ENCODE measurements around the gene ERGIC3. TPM values are rescaled to one million over a fixed set of nuclear protein-coding genes. Genes with fewer than 3 reads are reported as not detected.

ERGIC3 gene
- 661 and 799 TPM in 2 replicates for polyA plus RNA-seq (2012; rRNA removed)
- polyA plus RNA-seq (2012; cell fraction: cytosol; rRNA removed): 577 and 670 TPM in 2 replicates
- 588 and 622 TPM in 2 replicates for polyA plus RNA-seq (2012; cell fraction: nucleus; rRNA removed)

- H3F3A ChIP-seq (replicated peaks; ENCODE audit: insufficient read depth): peaks cover 3% of the 10 kb centered on the region
- no peaks in the 10 kb centered on the region for H3K9me2 ChIP-seq
- no peaks in the 10 kb centered on the region for H3K9me3 ChIP-seq
- H3K27me3 ChIP-seq (ENCODE audit: insufficient read depth): no peaks in the 10 kb centered on the region
- peaks cover 20% of the 10 kb centered on the region for H3K79me2 ChIP-seq (ENCODE audit: insufficient read depth)
- H3K27ac ChIP-seq (ENCODE audit: low read depth in 2 of 2, low read length in 1 of 2): peak within 1 kb of the TSS; percentile 63 to 84; a peak in 3 of 4 replicates
- ChIA-PET CTCF (interaction anchor here (0.8 to 1.6 kb wide), 3 partner anchors 77 to 205 kb away, joined by 3 to 8 read pairs (median 3); no protein-coding TSS in a partner anchor), POLR2A (interaction anchor here (0.6 to 2.0 kb wide), 15 partner anchors 10 to 449 kb away, joined by 3 to 14 read pairs (median 3); partner anchors contain the start of genes CEP250, RBM39, SCAND1 and SPAG4)
- TF ChIP-seq, protein P1, sequence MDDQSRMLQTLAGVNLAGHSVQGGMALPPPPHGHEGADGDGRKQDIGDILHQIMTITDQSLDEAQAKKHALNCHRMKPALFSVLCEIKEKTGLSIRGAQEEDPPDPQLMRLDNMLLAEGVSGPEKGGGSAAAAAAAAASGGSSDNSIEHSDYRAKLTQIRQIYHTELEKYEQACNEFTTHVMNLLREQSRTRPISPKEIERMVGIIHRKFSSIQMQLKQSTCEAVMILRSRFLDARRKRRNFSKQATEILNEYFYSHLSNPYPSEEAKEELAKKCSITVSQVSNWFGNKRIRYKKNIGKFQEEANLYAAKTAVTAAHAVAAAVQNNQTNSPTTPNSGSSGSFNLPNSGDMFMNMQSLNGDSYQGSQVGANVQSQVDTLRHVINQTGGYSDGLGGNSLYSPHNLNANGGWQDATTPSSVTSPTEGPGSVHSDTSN (IDR thresholded peaks at IDR 0.05): no peak
- no peak for TF ChIP-seq USF2 (IDR thresholded peaks at IDR 0.05; ENCODE audit: borderline replicate concordance, low read depth, low read length)
- TF ChIP-seq GABPA (IDR thresholded peaks at IDR 0.05; ENCODE audit: low read depth): peak; percentile 88
- TF ChIP-seq TEAD4 (IDR thresholded peaks at IDR 0.05; ENCODE audit: borderline replicate concordance, insufficient read depth): no peak
- TF ChIP-seq RXRA (IDR thresholded peaks at IDR 0.05; ENCODE audit: borderline replicate concordance, low read depth): no peak
- peak; percentile 66; the same call in 1 of the 2 replicates for TF ChIP-seq MXI1 (IDR thresholded peaks at IDR 0.05; ENCODE audit: low read depth, low read length)
- TF ChIP-seq EZH2phosphoT487 (IDR thresholded peaks at IDR 0.05; ENCODE audit: borderline replicate concordance, low read depth): no peak
- no peak for TF ChIP-seq USF1 (IDR thresholded peaks at IDR 0.05; ENCODE audit: borderline replicate concordance, low read depth)
- TF ChIP-seq, protein P2, sequence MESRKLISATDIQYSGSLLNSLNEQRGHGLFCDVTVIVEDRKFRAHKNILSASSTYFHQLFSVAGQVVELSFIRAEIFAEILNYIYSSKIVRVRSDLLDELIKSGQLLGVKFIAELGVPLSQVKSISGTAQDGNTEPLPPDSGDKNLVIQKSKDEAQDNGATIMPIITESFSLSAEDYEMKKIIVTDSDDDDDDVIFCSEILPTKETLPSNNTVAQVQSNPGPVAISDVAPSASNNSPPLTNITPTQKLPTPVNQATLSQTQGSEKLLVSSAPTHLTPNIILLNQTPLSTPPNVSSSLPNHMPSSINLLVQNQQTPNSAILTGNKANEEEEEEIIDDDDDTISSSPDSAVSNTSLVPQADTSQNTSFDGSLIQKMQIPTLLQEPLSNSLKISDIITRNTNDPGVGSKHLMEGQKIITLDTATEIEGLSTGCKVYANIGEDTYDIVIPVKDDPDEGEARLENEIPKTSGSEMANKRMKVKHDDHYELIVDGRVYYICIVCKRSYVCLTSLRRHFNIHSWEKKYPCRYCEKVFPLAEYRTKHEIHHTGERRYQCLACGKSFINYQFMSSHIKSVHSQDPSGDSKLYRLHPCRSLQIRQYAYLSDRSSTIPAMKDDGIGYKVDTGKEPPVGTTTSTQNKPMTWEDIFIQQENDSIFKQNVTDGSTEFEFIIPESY (IDR thresholded peaks at IDR 0.05; ENCODE audit: borderline replicate concordance, low read depth): no peak
- TF ChIP-seq POLR2AphosphoS5 (IDR thresholded peaks at IDR 0.05; ENCODE audit: low read depth, low read length): peak; percentile 81
- TF ChIP-seq, protein P3, sequence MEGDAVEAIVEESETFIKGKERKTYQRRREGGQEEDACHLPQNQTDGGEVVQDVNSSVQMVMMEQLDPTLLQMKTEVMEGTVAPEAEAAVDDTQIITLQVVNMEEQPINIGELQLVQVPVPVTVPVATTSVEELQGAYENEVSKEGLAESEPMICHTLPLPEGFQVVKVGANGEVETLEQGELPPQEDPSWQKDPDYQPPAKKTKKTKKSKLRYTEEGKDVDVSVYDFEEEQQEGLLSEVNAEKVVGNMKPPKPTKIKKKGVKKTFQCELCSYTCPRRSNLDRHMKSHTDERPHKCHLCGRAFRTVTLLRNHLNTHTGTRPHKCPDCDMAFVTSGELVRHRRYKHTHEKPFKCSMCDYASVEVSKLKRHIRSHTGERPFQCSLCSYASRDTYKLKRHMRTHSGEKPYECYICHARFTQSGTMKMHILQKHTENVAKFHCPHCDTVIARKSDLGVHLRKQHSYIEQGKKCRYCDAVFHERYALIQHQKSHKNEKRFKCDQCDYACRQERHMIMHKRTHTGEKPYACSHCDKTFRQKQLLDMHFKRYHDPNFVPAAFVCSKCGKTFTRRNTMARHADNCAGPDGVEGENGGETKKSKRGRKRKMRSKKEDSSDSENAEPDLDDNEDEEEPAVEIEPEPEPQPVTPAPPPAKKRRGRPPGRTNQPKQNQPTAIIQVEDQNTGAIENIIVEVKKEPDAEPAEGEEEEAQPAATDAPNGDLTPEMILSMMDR (IDR thresholded peaks at IDR 0.05): no peak
- TF ChIP-seq SIN3A (IDR thresholded peaks at IDR 0.05; ENCODE audit: borderline replicate concordance, low read depth, low read length): 0 out of 2 replicates have a peak, but pooled peaks have one; percentile 49
- peak; percentile 47; the same call in 1 of the 2 replicates for TF ChIP-seq TAF1 (IDR thresholded peaks at IDR 0.05; ENCODE audit: borderline replicate concordance, low read depth, low read length)
- TF ChIP-seq ELF1 (IDR thresholded peaks at IDR 0.05): peak; percentile 67; the same call in 1 of the 2 replicates
- TF ChIP-seq, protein P4, sequence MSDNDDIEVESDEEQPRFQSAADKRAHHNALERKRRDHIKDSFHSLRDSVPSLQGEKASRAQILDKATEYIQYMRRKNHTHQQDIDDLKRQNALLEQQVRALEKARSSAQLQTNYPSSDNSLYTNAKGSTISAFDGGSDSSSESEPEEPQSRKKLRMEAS (IDR thresholded peaks at IDR 0.05; ENCODE audit: low read depth): peak; percentile 92
- TF ChIP-seq YY1 (IDR thresholded peaks at IDR 0.05; ENCODE audit: low read depth): 0 out of 2 replicates have a peak, but pooled peaks have one; percentile 38
- TF ChIP-seq RCOR1 (IDR thresholded peaks at IDR 0.05; ENCODE audit: low read length): no peak
- peak; percentile 95 for TF ChIP-seq NRF1 (IDR thresholded peaks at IDR 0.05; ENCODE audit: low read depth, low read length)
- TF ChIP-seq SMC3 (IDR thresholded peaks at IDR 0.05; ENCODE audit: low read depth, low read length): no peak
- no peak for TF ChIP-seq MEF2A (IDR thresholded peaks at IDR 0.05; ENCODE audit: borderline replicate concordance, low read depth)
- H3K36me3 ChIP-seq (replicated peaks in 1 of 2; ENCODE audit: control insufficient read depth in 1 of 2, insufficient read depth in 2 of 2, low read length in 1 of 2): peaks cover 21 to 24% of the 10 kb centered on the region in 2 experiments
- peak within 1 kb of the TSS; percentile 95 for H2AFZ ChIP-seq (ENCODE audit: low read depth)
- H3K9ac ChIP-seq: peak within 1 kb of the TSS; percentile 76
- peak within 1 kb of the TSS; percentile 82 for H3K4me3 ChIP-seq (ENCODE audit: low read depth in 2 of 2, low read length in 1 of 2)
- H3K4me1 ChIP-seq (ENCODE audit: control insufficient read depth in 1 of 2, insufficient read depth in 2 of 2, low read depth in 1 of 2, low read length in 1 of 2): peaks cover 0 to 14% of the 10 kb centered on the region in 2 experiments; a peak in 2 of 4 replicates
- 2% methylated on average over 13 of the region's 57 CpGs for WGBS (ENCODE audit: low lambda C conversion rate)
- no peaks in the 10 kb centered on the region for H4K20me1 ChIP-seq (ENCODE audit: insufficient read depth)
- DNase-seq: peak; percentile 97
- peak within 1 kb of the TSS; percentile 94 for H3K4me2 ChIP-seq
These were observed at the start of gene ERGIC3 for GRCh38 chr20:35541783-35542662. Gene ERGIC3, plus strand, starts transcription at chr20:35542078. Its CDS starts 20 bp downstream, at chr20:35542098.
